ENCODE measurements around the gene PTPN14. TPM values are rescaled to one million over a fixed set of nuclear protein-coding genes. Genes with fewer than 3 reads are reported as not detected.

Gene PTPN14
- 10.0 to 15.2 TPM (median 14.6 TPM) in 5 replicates for total RNA-seq (2022; extraction: Qiagen RNA extraction; ENCODE audit: low read depth)

GRCh38 chr1:214551436-214552173 lies at the start of gene PTPN14:
TSS of gene PTPN14 (minus strand) at chr1:214551602. CDS start at chr1:214464803, 86,799 bp downstream.

Other genes starting within 250 kb of the PTPN14 start
- gene CENPF, start 51.6 kb upstream of the PTPN14 start, total RNA-seq (2022; extraction: Qiagen RNA extraction; ENCODE audit: low read depth): 73.7 to 85.6 TPM (median 80.3 TPM) in 5 replicates

Data from A549 treated with DMSO at 1 μM for 4 hours (cell line).